ENCODE measurements around the gene PYM1.

PYM1 gene

GRCh38 chr12:55915482-55915859, 12.2 kb downstream of the PYM1 start:
- Histone ChIP-seq H3K9me3 (ENCODE audit: control insufficient read depth, insufficient read depth, low read depth, low read length) (no peaks in the 10 kb centered on the region), H3K36me3 (ENCODE audit: control insufficient read depth in 2 of 2, insufficient read depth in 1 of 2, low read length in 2 of 2) (peaks cover 9 to 18% of the 10 kb centered on the region in 2 experiments; a peak in 2 of 3 replicates), H3K27ac (ENCODE audit: extremely low read depth, low read depth, low read length) (no peak overlapping the region), H3K4me1 (ENCODE audit: control insufficient read depth, insufficient read depth, low read length) (no peaks in the 10 kb centered on the region), H3K4me3 (ENCODE audit: low read depth, low read length) (no peak overlapping the region)
- POLR2A ChIA-PET, result no interaction called here
- CTCF ChIA-PET, result interaction anchor here (3.4 kb wide), 1 partner anchor 11 kb away, joined by 27 read pairs; no protein-coding TSS in a partner anchor
- TF ChIP-seq TCF7L2 (IDR thresholded peaks at IDR 0.05; ENCODE audit: borderline replicate concordance, low read depth, low read length) (no peak), IKZF3 (tag by site-specific recombination; IDR thresholded peaks at IDR 0.05) (no peak)

DNA sequence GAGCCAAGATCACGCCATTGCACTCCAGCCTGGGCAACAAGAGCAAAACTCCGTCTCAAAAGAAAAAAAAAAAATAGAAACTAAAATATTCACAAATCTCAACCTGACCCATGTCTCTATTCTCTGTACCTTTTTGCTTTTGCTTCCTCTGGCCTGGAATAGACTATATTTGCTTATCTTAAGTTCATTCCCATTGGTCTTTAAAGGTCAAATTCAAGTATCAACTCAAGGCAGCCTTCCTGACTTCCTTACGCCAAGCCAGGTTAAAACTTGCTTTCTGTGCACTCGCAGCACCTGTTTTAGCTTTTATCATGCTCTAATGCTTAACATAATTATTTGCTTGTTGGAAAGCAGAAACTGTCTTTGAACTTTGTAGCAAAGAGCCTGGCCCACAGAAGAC, 14.8 kb downstream of the PYM1 start:
- Histone ChIP-seq H3K9me3 (ENCODE audit: control insufficient read depth, insufficient read depth, low read depth, low read length) (no peaks in the 10 kb centered on the region), H3K27ac (ENCODE audit: extremely low read depth, low read depth, low read length) (no peak overlapping the region), H3K4me1 (ENCODE audit: control insufficient read depth, insufficient read depth, low read length) (no peaks in the 10 kb centered on the region), H3K36me3 (ENCODE audit: control insufficient read depth in 2 of 2, insufficient read depth in 1 of 2, low read length in 2 of 2) (peaks cover 7 to 18% of the 10 kb centered on the region in 2 experiments; a peak in 2 of 3 replicates), H3K4me3 (ENCODE audit: low read depth, low read length) (no peak overlapping the region)
- TF ChIP-seq ZNF302 (tag by site-specific recombination; IDR thresholded peaks at IDR 0.05; ENCODE audit: low read depth) (no peak), ZNF843 (tag by site-specific recombination; IDR thresholded peaks at IDR 0.05) (no peak), ZNF449 (tag by site-specific recombination; IDR thresholded peaks at IDR 0.05) (no peak), ZBTB21 (tag by site-specific recombination; IDR thresholded peaks at IDR 0.05) (no peak), ZFHX2 (tag by site-specific recombination; conservative IDR thresholded peaks at IDR 0.05) (no peak)
- POLR2A ChIA-PET, result no interaction called here
- CTCF ChIA-PET, result interaction anchor here (0.6 to 1.1 kb wide), 3 partner anchors 14 to 128 kb away, joined by 3 to 4 read pairs (median 3); no protein-coding TSS in a partner anchor

GRCh38 chr12:55909513-55909884, 18.2 kb downstream of the PYM1 start:
- Histone ChIP-seq H3K27ac (ENCODE audit: extremely low read depth, low read depth, low read length) (no peak overlapping the region), H3K4me3 (ENCODE audit: low read depth, low read length) (no peak overlapping the region)
- POLR2A ChIA-PET, result no interaction called here

More at GRCh38 chr12:55909513-55909884, 18.2 kb downstream of the PYM1 start:
- no peak for TF ChIP-seq PBX3 (CRISPR knock-in tag; IDR thresholded peaks at IDR 0.05)
- TF ChIP-seq ZNF248 (tag by site-specific recombination; IDR thresholded peaks at IDR 0.05), result no peak
- TF ChIP-seq ZNF24 (tag by site-specific recombination; IDR thresholded peaks at IDR 0.05), result no peak
- TF ChIP-seq CTCF (tag by site-specific recombination; IDR thresholded peaks at IDR 0.05), result no peak
- no peak for TF ChIP-seq WT1 (tag by site-specific recombination; IDR thresholded peaks at IDR 0.05)
- CTCF ChIA-PET, result interaction anchor here (0.5 to 1.7 kb wide), 3 partner anchors 17 to 83 kb away, joined by 3 to 6 read pairs (median 3); no protein-coding TSS in a partner anchor
- Histone ChIP-seq H3K4me1 (ENCODE audit: control insufficient read depth, insufficient read depth, low read length) (no peaks in the 10 kb centered on the region), H3K9me3 (ENCODE audit: control insufficient read depth, insufficient read depth, low read depth, low read length) (no peaks in the 10 kb centered on the region), H3K36me3 (ENCODE audit: control insufficient read depth in 2 of 2, insufficient read depth in 1 of 2, low read length in 2 of 2) (peaks cover 0 to 17% of the 10 kb centered on the region in 2 experiments; a peak in 2 of 3 replicates)
